Hippocampal formation (tissue), 2 donors: Measurements from ENCODE around the gene CLDN22.

Experiments used
- DNase-seq, 2 donors: peaks; one replicate each; lab custom pipeline; 2025; lab: John Stamatoyannopoulos, UW

CLDN22 gene

DNA sequence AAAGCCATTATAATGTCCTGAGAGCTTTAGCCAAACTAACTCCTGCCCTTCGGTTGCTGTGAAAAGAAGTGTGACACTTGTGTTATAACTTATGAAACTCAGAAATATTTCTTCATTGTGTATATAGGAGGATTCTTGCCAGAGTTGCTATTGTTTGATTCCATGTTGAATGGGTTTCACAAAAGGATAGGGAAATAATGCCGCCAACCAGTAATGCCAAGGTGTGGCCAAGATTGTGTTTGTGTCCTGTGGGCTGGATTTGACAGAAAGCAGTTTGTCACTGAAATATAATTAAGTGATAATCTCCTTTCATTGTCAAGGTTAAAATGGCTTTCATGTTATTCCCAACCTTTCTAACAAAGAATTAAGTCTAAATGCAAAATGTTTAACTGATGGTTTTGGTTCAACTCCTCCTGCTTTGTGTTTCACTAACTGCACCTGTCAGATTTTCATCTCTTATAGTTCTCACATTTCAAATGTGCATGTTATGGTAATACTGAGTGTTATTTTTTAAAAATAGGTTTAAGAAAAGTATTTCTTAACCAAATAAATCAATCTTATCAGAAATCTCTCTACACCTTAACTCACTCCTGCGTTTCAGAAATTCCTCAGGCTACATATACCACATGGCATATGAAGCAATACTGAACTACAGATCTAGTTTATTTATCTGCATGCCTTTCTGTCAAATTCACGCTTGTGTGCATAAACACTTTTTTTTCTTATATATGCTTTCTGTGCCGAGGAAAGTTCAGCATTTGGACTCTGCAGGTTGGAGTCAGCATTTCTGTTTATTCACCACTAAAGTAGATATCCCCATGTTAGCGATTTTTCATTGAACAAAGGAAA lies at the start of gene CLDN22:
CLDN22 (minus strand) TSS at position 66 of the 849 bp plus-strand sequence; CDS start at position 8, 58 bp downstream.
- DNase-seq: no peak

- no peak for DNase-seq
These were observed 49.0 kb upstream of the CLDN22 start for GRCh38 chr4:183369073-183369472.

DNA sequence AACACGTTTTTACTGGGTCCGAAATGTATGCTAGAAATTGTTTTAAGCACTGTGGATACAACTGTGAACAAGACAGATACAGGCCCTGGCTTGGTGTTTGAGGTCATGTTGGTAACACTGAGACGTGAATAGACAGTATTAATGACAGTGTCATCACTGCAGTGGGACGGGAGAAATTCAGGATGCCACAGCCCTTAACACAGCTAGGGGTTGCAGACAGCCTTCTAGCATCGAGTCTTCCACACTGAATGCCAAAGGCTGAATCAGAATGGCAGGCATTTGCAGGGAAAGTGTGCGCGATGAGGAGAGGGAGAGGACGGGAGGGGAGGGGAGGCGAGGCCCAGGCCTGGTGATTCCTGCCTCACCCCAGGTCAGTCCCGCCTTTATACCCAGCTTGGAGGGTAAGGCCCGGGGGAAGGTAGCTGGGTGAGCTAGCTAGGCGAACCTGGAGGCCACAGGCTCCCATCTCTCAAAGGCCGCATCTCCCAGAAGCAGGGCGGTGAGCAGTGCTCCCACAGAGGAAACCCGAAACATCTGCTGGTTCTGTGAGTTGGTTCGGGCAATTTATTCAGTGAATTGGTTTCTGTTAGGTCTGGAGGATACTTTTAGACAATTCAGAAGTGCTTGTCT lies 46.2 kb upstream of the CLDN22 start:
- no peak for DNase-seq

- DNase-seq: no peak
These were observed 43.9 kb upstream of the CLDN22 start for GRCh38 chr4:183364025-183364424.

DNA sequence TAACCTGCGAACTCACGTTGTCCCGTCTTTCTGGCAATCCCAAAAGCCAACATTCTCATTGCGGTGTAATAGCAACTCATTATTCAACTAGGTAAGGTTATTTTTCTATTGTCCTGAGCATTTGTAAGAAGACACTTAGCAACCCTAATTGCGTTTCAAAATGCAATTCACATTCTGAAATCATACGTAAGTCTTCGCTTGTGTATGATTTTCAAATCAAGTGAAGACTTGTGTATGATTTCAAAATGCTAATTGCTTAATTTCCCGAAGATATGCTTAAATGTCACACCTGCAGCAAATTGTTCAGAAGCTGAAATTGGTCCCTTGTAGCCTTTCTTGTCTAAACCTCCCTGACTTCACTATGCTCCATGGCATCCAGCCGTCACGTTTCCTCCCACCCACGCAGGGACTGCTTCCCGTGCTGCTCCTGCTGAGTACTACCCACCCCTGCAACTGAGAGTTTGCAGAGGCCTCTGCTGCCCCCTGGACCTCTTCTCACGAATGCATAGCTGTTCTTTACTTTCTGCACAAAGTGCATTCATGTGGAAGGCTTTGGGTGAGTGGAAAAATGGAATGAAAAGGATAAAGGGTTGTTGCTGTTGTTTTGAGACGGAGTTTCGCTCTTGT lies 43.0 kb upstream of the CLDN22 start:
- no peak for DNase-seq

- no peak for DNase-seq
These were observed 42.0 kb upstream of the CLDN22 start for GRCh38 chr4:183362036-183362435.

GRCh38 chr4:183360161-183360919 lies 40.3 kb upstream of the CLDN22 start:
- DNase-seq: no peak

DNA sequence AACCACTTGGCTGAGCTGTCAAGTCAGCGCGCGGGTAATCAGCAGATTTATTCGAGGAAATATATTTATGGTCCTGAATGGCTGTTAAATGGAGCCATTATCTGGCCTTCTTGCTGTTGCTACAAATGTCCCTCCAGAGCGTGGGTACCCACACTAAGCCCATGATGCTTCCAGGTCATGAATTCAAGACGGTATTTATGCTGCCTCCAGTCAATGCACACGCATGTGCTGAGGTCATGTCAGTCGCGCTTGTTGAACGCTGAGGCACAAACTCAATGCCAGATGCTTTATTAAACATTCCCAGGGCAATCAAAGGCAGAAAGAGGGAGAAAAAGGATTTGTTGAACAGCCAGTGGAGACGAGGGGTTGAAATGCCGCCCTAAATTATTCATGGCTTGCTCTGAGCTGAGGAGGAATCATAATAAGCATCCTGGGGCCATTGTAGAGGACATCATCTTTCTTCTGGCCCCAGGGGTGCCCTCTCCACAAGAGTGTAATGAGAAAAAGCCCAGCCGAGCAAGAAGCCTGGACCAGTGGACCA lies 38.2 kb upstream of the CLDN22 start:
- DNase-seq: no peak

- DNase-seq: no peak
These were observed 37.0 kb upstream of the CLDN22 start for GRCh38 chr4:183356931-183357675.

DNA sequence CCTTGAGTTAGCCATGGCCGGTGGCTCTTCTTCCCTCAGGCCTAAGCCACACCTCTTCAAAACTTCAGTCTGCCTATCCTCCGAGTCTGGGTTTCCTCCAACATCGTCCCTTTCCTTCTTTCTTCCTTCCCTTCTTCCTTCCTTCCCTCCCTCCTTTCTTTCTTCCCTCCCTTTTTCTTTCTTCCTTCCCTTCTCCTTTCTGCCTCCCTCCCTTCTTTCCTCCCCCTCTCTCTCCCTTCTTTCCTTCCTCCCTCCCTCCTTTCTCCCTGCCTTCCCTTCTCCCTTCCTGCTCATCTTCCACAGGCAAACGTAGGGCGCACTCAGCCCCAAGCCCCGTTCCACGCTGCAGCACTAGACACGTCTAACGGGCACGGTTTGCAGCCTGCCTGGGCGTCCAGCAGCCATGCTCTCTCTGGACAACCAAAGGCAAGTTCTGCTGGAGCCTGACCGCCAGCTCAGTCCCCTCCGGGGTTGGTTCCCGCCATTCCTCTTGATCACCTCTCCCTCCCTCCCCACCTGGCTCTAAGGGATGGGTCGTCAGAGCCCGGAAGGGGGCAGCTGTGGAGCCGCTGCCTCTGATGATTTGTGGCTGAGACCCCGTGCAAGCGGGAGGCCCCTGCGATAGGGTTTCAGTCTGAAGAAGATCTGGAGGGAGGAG lies 36.2 kb upstream of the CLDN22 start:
- no peak for DNase-seq

GRCh38 chr4:183355405-183355804 lies 35.3 kb upstream of the CLDN22 start:
- DNase-seq: no peak

DNA sequence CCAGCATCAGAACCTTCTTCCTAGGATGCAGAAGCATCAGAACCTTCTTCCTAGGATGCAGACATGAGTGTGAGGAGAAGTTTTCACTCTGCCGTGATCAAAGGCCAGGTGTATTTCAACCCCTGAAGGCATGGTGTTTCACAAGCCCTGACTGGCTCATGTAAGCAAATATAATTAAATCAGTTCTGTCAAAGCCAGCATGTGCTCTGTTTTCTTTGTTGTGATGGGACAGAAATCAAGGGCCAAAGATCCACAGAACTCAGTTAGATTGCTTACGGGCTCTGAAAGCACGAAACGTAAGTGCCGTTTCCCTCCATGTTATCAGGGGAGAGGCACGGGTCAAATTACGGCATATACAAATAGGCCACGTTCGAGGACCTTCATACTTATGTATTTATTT lies 34.1 kb upstream of the CLDN22 start:
- no peak for DNase-seq

GRCh38 chr4:183353557-183353956 lies 33.5 kb upstream of the CLDN22 start:
- no peak for DNase-seq

- DNase-seq: no peak
These were observed 32.5 kb upstream of the CLDN22 start for GRCh38 chr4:183352546-183352945.

GRCh38 chr4:183350317-183351071 lies 30.4 kb upstream of the CLDN22 start:
- no peak for DNase-seq

- no peak for DNase-seq
These were observed 29.6 kb upstream of the CLDN22 start for GRCh38 chr4:183349673-183350072.

- no peak for DNase-seq
These were observed 28.9 kb upstream of the CLDN22 start for GRCh38 chr4:183348706-183349659.

DNA sequence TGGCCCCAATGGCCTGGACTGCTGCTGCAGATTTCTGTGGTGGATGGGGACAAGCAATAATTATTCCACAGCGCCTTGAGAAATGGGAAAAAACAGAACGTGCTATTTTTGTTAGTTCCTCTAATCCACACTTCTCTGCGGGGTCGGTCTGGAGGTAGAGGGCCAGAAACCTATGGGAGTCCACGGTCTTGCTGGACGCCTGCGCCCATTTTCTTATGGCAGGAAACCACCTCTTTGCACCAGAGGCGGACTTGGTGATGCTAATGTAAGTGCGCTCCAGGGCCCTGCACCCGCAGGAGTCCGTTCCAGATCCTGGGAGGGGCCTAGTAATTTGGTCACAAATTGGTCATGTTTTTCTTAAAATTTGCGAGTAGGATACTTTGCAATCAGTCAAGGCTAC lies 28.1 kb upstream of the CLDN22 start:
- no peak for DNase-seq

GRCh38 chr4:183347566-183347965 lies 27.5 kb upstream of the CLDN22 start:
- DNase-seq: no peak
